Esophagus squamous epithelium (tissue), 5 donors: Measurements from ENCODE around the gene DAP3. TPM values are rescaled to one million over a fixed set of nuclear protein-coding genes. Genes with fewer than 3 reads are reported as not detected.

Source experiments
- DNase-seq: peaks from one replicate; lab custom pipeline; 2025; lab: John Stamatoyannopoulos, UW
- H3K27ac ChIP-seq, 4 donors: fragments of 200-600 bp; sonication (generic); one replicate each; pipeline ENCODE4 v1.5.1; 2016 to 2019; ENCODE audit warnings: mild to moderate bottlenecking in 1 of 4
- H3K27me3 ChIP-seq, 4 donors: fragments of 200-600 bp; sonication (generic); 1 replicate in 3 of 4; 2 replicates in 1 of 4; pipeline versions ENCODE4 v1.5.1 to v1.6.0; 2017 to 2021; ENCODE audit warnings: antibody characterized with exemption in 1 of 4
- H3K36me3 ChIP-seq, 3 donors: fragments of 200-600 bp; sonication (generic); one replicate each; pipeline ENCODE4 v1.5.1; 2016 to 2019
- H3K4me1 ChIP-seq, 3 donors: fragments of 200-600 bp; sonication (generic); one replicate each; pipeline ENCODE4 v1.5.1; 2017 to 2019
- H3K4me3 ChIP-seq, 4 donors: fragments of 200-600 bp; sonication (generic); 1 replicate in 3 of 4; 2 replicates in 1 of 4; pipeline ENCODE4 v1.5.1; 2016 to 2019; ENCODE audit warnings: mild to moderate bottlenecking in 2 of 4, moderate library complexity in 1 of 4
- H3K9me3 ChIP-seq, 3 donors: fragments of 200-600 bp; sonication (generic); one replicate each; pipeline ENCODE4 v1.5.1; 2016 to 2019
- POLR2A ChIP-seq, 4 donors: fragments of 450-650 bp; IDR thresholded peaks; one replicate each; pipeline ENCODE4 v1.6.1; 2017; ENCODE audit warnings: antibody characterized with exemption in 4 of 4, mild to moderate bottlenecking in 4 of 4, moderate library complexity in 3 of 4
- WGBS, 2 donors: methylation state at CpG; one replicate each; pipeline ENCODE4 v1.1.5; 2018; 5-methylcytosine and 5-hydroxymethylcytosine counted together
- intact Hi-C: fragments of 100-400 bp; cut with DNase I; formaldehyde crosslinking; loops from one replicate; pipeline ENCODE4 v1.15.0; 2022
- total RNA-seq, 4 donors: library from RNA; depleted of rRNA; stranded (reverse); fragments of >200 nt; gene quantifications; one replicate each; pipeline ENCODE4 v1.1.0, GENCODE V29; 2016
- TF ChIP-seq, protein P1 (sequence below), 6 experiments: fragments of 450-650 bp in 4 of 6; fragments of 200-600 bp in 2 of 6; sonication (generic) in 2 of 6; IDR thresholded peaks; one replicate each; pipeline ENCODE4 v1.5.1; 2016 to 2019; ENCODE audit warnings: antibody characterized with exemption in 6 of 6, mild to moderate bottlenecking in 4 of 6, moderate library complexity in 4 of 6
- donor health status: DM: yes; HTN: yes; CAD: no.

The DAP3 gene
- total RNA-seq, 4 donors from 2014 or later: 59.9 to 144 (median 78.5) TPM

- Histone ChIP-seq H3K27ac (no peak overlapping the region), H3K4me1 (no peaks in the 10 kb centered on the region), H3K27me3 (no peaks in the 10 kb centered on the region), H3K9me3 (no peaks in the 10 kb centered on the region), H3K4me3 (no peak overlapping the region), H3K36me3 (peaks cover 7 to 99% (median 12%) of the 10 kb centered on the region in 3 donors)
- no peak for DNase-seq
- WGBS, 2 donors: 87 to 94% methylated on average over 4 of the region's 4 CpGs
- no peak for TF ChIP-seq POLR2A (IDR thresholded peaks at IDR 0.05)
- TF ChIP-seq, protein P1, sequence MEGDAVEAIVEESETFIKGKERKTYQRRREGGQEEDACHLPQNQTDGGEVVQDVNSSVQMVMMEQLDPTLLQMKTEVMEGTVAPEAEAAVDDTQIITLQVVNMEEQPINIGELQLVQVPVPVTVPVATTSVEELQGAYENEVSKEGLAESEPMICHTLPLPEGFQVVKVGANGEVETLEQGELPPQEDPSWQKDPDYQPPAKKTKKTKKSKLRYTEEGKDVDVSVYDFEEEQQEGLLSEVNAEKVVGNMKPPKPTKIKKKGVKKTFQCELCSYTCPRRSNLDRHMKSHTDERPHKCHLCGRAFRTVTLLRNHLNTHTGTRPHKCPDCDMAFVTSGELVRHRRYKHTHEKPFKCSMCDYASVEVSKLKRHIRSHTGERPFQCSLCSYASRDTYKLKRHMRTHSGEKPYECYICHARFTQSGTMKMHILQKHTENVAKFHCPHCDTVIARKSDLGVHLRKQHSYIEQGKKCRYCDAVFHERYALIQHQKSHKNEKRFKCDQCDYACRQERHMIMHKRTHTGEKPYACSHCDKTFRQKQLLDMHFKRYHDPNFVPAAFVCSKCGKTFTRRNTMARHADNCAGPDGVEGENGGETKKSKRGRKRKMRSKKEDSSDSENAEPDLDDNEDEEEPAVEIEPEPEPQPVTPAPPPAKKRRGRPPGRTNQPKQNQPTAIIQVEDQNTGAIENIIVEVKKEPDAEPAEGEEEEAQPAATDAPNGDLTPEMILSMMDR (IDR thresholded peaks at IDR 0.05): no peak
- intact Hi-C loops: no loop called here
These were observed 87.5 kb downstream of the DAP3 start for GRCh38 chr1:155776414-155776813.

GRCh38 chr1:155777582-155777981 lies 88.7 kb downstream of the DAP3 start:
- H3K27ac ChIP-seq: no peak overlapping the region
- peaks cover 7 to 99% (median 12%) of the 10 kb centered on the region in 3 donors for H3K36me3 ChIP-seq
- H3K9me3 ChIP-seq: no peaks in the 10 kb centered on the region
- H3K4me1 ChIP-seq: no peaks in the 10 kb centered on the region
- intact Hi-C loops: no loop called here
- no peak overlapping the region for H3K4me3 ChIP-seq
- no peaks in the 10 kb centered on the region for H3K27me3 ChIP-seq
- no peak for DNase-seq
- 84 to 97% methylated on average over 3 of the region's 3 CpGs for WGBS, 2 donors
- no peak for TF ChIP-seq POLR2A (IDR thresholded peaks at IDR 0.05)
- TF ChIP-seq, protein P1 (IDR thresholded peaks at IDR 0.05): no peak

Other genes with a start within 250 kb of the DAP3 start
- gene ASH1L, start 126.3 kb upstream of the DAP3 start, total RNA-seq: 10 to 100 TPM; 27.6 to 57.4 (median 31.2) TPM
- gene MSTO1, start 78.9 kb upstream of the DAP3 start, total RNA-seq: 10 to 100 TPM in 3 of 4 donors, 1 to 10 TPM in 1; 2.6 to 17.9 (median 13.6) TPM
- gene YY1AP1, start 317 bp upstream of the DAP3 start, total RNA-seq: 10 to 100 TPM; 37.8 to 91.6 (median 63.5) TPM
- 10 to 100 TPM; 12.2 to 32.8 (median 18.7) TPM for gene GON4L, start 168.1 kb downstream of the DAP3 start, total RNA-seq
- gene SYT11, start 170.5 kb downstream of the DAP3 start, total RNA-seq: 1 to 10 TPM in 3 of 4 donors, under 1 TPM in 1; 0.87 to 5.3 (median 2.7) TPM
- gene RIT1, start 222.3 kb downstream of the DAP3 start, total RNA-seq: 10 to 100 TPM; 35.3 to 55.4 (median 42.6) TPM
- gene KHDC4, start 245.3 kb downstream of the DAP3 start, total RNA-seq: 10 to 100 TPM; 12.4 to 48.1 (median 33.9) TPM